Thoracic aorta endothelial cell (primary cell): Measurements from ENCODE around the gene RBM41. TPM values are rescaled to one million over a fixed set of nuclear protein-coding genes. Genes with fewer than 3 reads are reported as not detected.

Experiments
- total RNA-seq: library from RNA; depleted of rRNA; stranded (reverse); fragments of >200 nt; gene quantifications from 2 replicates; pipeline ENCODE4 v1.2.3, GENCODE V29; 2012

RBM41 gene
- total RNA-seq = 21.0 and 24.1 TPM in 2 replicates

DNA sequence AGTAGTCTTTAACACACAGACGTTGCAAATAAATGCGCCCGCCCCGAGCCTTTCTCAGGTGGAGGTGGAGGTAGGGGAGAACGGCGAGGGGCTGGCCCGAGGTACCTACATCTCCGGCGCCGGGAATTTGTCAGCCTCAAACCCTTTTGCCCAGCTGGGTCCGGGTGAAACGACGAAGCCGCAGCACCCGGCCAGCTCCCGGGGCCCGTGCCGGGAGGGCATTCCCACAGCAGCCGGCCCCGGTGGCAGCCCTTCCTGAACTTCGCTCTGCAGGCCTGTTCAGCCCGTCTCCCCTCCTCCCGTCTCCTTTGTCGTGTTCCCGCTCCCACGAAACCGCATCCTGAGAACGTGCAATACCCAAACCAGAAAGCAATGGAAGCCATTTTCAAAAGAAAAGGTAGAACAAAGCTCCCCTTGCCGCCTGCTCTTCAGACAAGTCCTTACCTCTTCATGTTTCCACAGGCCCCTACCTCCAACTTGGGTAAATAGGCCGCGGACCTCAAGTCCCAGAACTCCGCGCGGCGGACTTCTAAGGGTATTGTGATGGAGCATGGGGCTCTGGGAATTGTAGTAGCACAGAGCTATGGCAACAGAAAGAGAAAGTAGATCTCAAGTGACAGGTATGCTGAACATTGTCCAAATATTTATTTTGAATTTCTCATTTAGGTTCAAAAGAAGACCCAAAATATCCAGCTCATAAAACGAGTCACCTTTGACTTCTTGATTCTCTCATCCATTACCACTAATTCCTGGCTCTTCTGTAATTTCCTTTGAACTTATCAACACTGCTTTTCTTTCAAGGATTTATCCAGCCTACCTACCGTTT lies at the start of gene RBM41:
RBM41 (minus strand) TSS at position 501 of the 826 bp plus-strand sequence; CDS start at position 452, 49 bp downstream.

Other genes starting within 250 kb of the RBM41 start
- gene RIPPLY1, start 215.5 kb downstream of the RBM41 start, total RNA-seq = not detected in 2 replicates
- gene CLDN2, start 198.4 kb downstream of the RBM41 start, total RNA-seq = not detected in 2 replicates
- 21.9 and 22.5 TPM in 2 replicates for gene MORC4, start 118.6 kb downstream of the RBM41 start, total RNA-seq
- 0.40 and 1.1 TPM in 2 replicates for gene NUP62CL, start 87.6 kb upstream of the RBM41 start, total RNA-seq
- not detected in 2 replicates for gene DNAAF6, start 87.8 kb upstream of the RBM41 start, total RNA-seq